GM08714 (cell line): Measurements from ENCODE around the gene OSBPL3.
A peak's percentile ranks its signal among the peaks of the same experiment; 100 is the strongest.
"Not testable (repeated sequence)": the region's sequence is repeated elsewhere in the genome, so short reads cannot be mapped to it uniquely, and the experiment has no call there.

Source experiments
- H3K4me3 ChIP-seq: fragments of 200-500 bp; sonication (Bioruptor generic); 2 replicates; pipeline ENCODE4 v1.5.1; 2014; ENCODE audit warnings: mild to moderate bottlenecking, low read length, inconsistent platforms
- ZNF274 ChIP-seq: IDR thresholded peaks from 2 replicates; pipeline ENCODE4 v1.6.1; 2012; ENCODE audit warnings: mild to moderate bottlenecking, low read depth, low read length

The OSBPL3 gene

GRCh38 chr7:24911213-24911603 lies 68.8 kb downstream of the OSBPL3 start:
- no peak overlapping the region for H3K4me3 ChIP-seq
- TF ChIP-seq ZNF274 = no peak

GRCh38 chr7:24910551-24911212 lies 69.3 kb downstream of the OSBPL3 start:
- H3K4me3 ChIP-seq = peak overlapping the region; percentile 29; the same call in 1 of the 2 replicates
- TF ChIP-seq ZNF274 = no peak

GRCh38 chr7:24908727-24909126 lies 71.3 kb downstream of the OSBPL3 start:
- TF ChIP-seq ZNF274 = no peak
- no peak overlapping the region for H3K4me3 ChIP-seq

GRCh38 chr7:24908166-24908565 lies 71.8 kb downstream of the OSBPL3 start:
- H3K4me3 ChIP-seq = no peak overlapping the region
- TF ChIP-seq ZNF274 = no peak

- no peak for TF ChIP-seq ZNF274
- H3K4me3 ChIP-seq = peak overlapping the region; percentile 58; the same call in 1 of the 2 replicates
These were observed 72.6 kb downstream of the OSBPL3 start for GRCh38 chr7:24907311-24907886.

GRCh38 chr7:24905996-24906770 lies 73.8 kb downstream of the OSBPL3 start:
- no peak for TF ChIP-seq ZNF274
- H3K4me3 ChIP-seq = no peak overlapping the region

GRCh38 chr7:24903992-24904391 lies 76.0 kb downstream of the OSBPL3 start:
- not testable (repeated sequence) for H3K4me3 ChIP-seq

GRCh38 chr7:24903559-24903958 lies 76.4 kb downstream of the OSBPL3 start:
- H3K4me3 ChIP-seq = no peak overlapping the region
- no peak for TF ChIP-seq ZNF274

- no peak for TF ChIP-seq ZNF274
- H3K4me3 ChIP-seq = no peak overlapping the region
These were observed 77.0 kb downstream of the OSBPL3 start for GRCh38 chr7:24902931-24903330.

GRCh38 chr7:24902276-24902675 lies 77.7 kb downstream of the OSBPL3 start:
- no peak overlapping the region for H3K4me3 ChIP-seq
- no peak for TF ChIP-seq ZNF274

- H3K4me3 ChIP-seq = no peak overlapping the region; the same call in 1 of the 2 replicates
- TF ChIP-seq ZNF274 = no peak
These were observed 80.1 kb downstream of the OSBPL3 start for GRCh38 chr7:24899905-24900304.

- TF ChIP-seq ZNF274 = no peak
- peak overlapping the region; percentile 29; the same call in 1 of the 2 replicates for H3K4me3 ChIP-seq
These were observed 80.8 kb downstream of the OSBPL3 start for GRCh38 chr7:24899161-24899560.

GRCh38 chr7:24898691-24899090 lies 81.3 kb downstream of the OSBPL3 start:
- no peak for TF ChIP-seq ZNF274
- H3K4me3 ChIP-seq = peak overlapping the region; percentile 36; the same call in 1 of the 2 replicates

- TF ChIP-seq ZNF274 = no peak
- H3K4me3 ChIP-seq = no peak overlapping the region
These were observed 83.9 kb downstream of the OSBPL3 start for GRCh38 chr7:24896031-24896501.
